NAMALWA (cell line): ENCODE measurements around the gene TPGS2.
A peak's percentile ranks its signal among the peaks of the same experiment; 100 is the strongest.
"Not testable (repeated sequence)": the region's sequence is repeated elsewhere in the genome, so short reads cannot be mapped to it uniquely, and the experiment has no call there.

Source experiments
- DNase-seq: peaks from one replicate; pipeline ENCODE4 v3.0.0-alpha.2; 2015; ENCODE audit warnings: low spot score

TPGS2 gene, protein sequence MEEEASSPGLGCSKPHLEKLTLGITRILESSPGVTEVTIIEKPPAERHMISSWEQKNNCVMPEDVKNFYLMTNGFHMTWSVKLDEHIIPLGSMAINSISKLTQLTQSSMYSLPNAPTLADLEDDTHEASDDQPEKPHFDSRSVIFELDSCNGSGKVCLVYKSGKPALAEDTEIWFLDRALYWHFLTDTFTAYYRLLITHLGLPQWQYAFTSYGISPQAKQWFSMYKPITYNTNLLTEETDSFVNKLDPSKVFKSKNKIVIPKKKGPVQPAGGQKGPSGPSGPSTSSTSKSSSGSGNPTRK

GRCh38 chr18:36828630-36829361 is at the start of gene TPGS2, which contains the start of gene KIAA1328:
TPGS2 (minus strand) TSS chr18:36829002; CDS start chr18:36828767, 235 bp downstream.
KIAA1328 (plus strand) TSS chr18:36829127; CDS start chr18:36829139, 12 bp downstream.
- DNase-seq: peak; percentile 92

DNA sequence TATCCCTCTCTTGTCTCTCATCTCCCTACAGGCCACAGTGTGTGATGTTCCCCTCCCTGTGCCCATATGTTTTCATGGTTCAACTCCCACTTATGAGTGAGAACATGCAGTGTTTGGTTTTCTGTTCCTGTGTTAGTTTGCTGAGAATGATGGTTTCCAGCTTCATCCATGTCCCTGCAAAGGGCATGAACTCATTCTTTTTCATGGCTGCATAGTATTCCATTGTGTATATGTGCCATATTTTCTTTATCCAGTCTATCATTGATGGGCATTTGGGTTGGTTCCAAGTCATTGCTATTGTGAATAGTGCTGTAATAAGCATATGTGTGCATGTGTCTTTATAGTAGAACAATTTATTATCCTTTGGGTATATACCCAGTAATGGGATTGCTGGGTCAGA is 45.0 kb upstream of the TPGS2 start:
- DNase-seq: not testable (repeated sequence)

GRCh38 chr18:36872329-36872728 is 43.5 kb upstream of the TPGS2 start:
- DNase-seq: no peak

DNA sequence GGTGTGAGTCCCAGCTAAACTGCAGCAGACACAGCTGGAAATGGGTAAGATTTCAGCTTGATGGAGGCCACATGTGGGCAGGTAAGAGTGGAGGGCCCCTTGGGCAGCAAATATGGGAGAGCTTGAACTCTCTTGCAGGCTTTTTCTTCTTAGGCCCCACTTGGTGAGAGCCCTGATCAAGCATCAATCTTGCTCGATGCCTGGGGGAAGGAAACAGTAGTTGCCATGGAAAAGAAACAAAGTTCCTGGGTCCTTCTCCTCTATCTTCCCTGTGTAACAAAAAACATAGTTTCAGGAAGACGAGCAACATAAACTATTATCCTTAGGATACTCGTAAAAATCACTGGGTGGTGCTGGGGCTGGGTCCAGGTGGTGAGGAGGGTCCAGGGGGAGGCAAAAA is 43.0 kb upstream of the TPGS2 start:
- no peak for DNase-seq

DNA sequence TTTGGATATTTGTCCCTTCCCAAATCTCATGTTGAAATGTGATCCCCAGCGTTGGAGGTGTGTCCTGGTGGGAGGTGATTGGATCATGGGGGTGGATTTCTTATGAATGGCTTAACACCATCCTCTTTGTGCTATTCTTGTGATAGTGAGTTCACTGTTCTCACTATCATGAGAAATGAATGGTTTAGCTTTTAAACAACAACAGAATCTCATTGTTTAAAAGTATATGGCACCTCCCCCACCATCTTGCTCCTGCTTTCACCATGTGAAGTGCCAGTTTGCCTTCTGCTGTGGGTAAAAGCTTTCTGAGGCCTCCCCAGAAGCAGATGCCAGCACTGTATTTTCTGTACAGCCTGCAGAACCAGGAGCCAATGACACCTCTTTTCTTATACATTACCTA is 38.3 kb upstream of the TPGS2 start:
- no peak for DNase-seq

- DNase-seq: no peak
Measured at GRCh38 chr18:36862182-36862581, 33.4 kb upstream of the TPGS2 start.

- DNase-seq: no peak
Measured at GRCh38 chr18:36856815-36857214, 28.0 kb upstream of the TPGS2 start.

GRCh38 chr18:36851202-36851590 is 22.4 kb upstream of the TPGS2 start:
- DNase-seq: no peak

GRCh38 chr18:36850527-36851201 is 21.9 kb upstream of the TPGS2 start:
- no peak for DNase-seq

DNA sequence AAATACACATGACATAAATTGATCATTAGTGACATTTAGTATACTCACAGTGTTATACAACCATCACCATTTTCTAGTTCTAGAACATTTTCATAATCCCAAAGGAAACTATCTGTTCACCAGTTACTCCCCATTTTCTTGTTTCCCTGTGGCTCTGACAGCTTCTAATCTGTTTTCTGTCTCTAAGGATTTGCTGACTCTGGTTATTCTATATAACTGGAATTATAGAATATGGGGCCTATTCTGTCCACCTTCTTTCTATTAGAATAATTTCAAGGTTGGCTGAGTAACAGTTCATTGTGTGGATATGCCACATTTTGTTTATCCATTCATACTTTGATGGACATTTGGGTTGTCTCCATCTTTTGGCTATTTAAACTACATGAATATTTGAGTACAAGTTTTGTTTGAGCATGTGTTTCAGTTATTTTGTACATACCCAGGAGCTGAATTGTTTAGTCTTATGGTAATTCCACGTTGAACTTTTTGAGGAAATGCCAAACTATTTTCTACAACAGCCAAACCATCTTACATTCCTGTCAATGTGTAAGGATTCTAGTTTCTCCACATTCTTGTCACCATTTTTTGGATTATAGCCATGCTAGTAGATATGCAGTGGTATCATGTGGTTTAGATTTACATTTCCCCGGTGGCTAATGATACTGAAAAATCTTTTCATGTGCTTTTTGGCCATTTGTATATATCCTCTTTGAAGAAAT is 20.6 kb upstream of the TPGS2 start:
- no peak for DNase-seq

- no peak for DNase-seq
Measured at GRCh38 chr18:36848609-36849008, 19.8 kb upstream of the TPGS2 start.

- no peak for DNase-seq
Measured at GRCh38 chr18:36843784-36844183, 15.0 kb upstream of the TPGS2 start.

DNA sequence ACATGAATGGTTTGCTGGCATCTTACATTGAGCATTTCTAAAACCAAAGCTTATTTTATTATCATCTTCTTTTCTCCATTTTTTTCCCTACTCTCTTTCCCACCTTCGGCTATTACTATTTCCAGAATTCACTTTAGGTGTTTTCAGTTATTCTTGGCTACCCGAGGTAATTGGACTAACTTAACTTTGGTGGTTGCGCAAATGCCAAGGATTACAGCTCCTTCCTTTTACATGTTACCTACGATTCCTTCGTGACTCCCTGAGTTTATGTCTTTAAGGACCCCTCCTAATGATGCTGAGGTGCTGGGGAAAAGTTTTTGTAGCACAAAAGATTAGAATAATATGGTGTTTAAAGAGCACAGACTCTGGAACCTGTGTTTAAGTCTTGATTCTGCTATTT is 14.4 kb upstream of the TPGS2 start:
- DNase-seq: no peak

DNA sequence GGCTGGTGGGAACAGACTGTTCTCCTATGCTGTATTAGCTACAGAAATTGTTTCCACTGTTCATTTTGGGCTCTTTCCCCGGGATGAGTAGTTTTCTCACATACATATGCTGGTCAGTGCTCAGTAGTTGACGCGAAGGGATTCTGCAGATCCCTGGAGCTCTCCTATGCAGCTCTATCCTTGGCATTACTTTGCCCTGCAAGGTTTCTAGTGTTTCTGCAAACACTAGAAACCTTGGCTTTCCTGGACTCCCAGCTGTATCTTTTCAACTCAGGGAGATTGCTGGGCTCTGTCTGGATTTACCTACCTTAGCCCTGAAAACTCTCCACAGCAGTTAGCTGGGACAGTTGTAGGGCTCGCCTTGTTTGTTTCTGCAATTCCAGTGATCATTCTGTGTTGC is 11.0 kb upstream of the TPGS2 start:
- no peak for DNase-seq

DNA sequence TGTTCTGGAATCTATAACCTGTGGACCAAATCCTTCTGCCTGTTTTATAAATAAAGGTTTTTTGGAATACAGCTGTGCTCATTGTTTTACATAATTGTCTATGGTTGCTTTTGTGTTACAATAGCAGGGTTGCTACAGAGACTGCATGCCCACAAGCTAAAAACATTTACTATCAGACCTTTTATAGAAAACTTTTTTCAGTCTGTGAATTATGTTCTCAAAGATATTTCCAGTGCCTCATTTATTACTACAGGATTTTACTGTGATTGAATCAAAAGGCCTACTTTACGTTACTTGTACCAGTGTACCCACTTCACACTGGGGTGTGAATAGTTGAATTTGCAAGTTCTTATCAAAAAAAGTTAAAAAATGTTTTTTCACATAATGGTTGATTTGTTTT is 7.1 kb upstream of the TPGS2 start:
- DNase-seq: no peak

- DNase-seq: no peak
Measured at GRCh38 chr18:36833120-36833519, 4.3 kb upstream of the TPGS2 start.

DNA sequence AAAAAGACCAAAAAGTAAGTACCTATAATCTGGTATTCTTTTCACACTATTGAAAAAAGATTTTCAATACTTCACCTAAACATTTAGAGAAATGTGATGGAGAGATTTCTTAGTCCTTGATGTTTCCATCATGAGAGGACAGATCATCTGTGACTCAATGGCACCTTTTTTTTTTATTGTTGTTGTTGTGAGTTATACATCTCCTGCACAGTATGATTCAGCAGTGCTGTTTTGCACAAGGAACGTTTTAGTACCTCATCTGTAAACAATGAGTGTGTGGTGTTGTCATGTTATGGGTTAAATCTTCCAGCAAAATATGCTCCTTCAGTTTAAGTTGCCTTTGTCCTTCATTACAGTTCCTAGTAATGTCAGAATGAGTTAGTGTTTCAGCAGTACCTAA is 2.3 kb upstream of the TPGS2 start:
- no peak for DNase-seq

GRCh38 chr18:36830158-36830495 is 1.3 kb upstream of the TPGS2 start:
- no peak for DNase-seq

- DNase-seq: no peak
Measured at GRCh38 chr18:36829362-36830157, 758 bp upstream of the TPGS2 start.

GRCh38 chr18:36828157-36828629 is 609 bp downstream of the TPGS2 start:
- DNase-seq: peak; percentile 48

- no peak for DNase-seq
Measured at GRCh38 chr18:36826556-36826955, 2.2 kb downstream of the TPGS2 start.

DNA sequence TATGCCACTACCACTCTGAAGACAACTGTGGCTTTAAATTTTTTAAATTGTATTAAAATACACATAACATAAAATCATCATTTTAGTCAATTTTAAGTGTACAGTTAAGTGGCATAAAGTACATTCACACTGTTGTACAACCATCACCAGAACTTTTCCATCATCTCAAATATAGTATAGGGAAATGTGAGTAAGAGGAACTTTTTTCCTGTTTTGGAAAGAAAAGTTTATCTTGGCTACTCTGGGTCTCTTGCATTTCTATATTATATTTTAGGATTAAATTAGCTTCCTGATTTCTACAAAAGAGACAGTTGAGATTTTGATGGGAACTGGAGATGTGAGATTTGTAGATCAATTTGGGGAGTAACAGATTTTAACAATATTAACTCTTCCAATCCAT is 3.3 kb downstream of the TPGS2 start:
- no peak for DNase-seq
